Medulla oblongata (tissue), 1 donor: Measurements from ENCODE around the gene SREK1.
A peak's percentile ranks its signal among the peaks of the same experiment; 100 is the strongest.
"Not testable (repeated sequence)": the region's sequence is repeated elsewhere in the genome, so short reads cannot be mapped to it uniquely, and the experiment has no call there.

Source experiments
- DNase-seq: peaks from one replicate; pipeline ENCODE4 v3.0.0-alpha.2; 2015; ENCODE audit errors: extremely low spot score

The SREK1 gene

DNA sequence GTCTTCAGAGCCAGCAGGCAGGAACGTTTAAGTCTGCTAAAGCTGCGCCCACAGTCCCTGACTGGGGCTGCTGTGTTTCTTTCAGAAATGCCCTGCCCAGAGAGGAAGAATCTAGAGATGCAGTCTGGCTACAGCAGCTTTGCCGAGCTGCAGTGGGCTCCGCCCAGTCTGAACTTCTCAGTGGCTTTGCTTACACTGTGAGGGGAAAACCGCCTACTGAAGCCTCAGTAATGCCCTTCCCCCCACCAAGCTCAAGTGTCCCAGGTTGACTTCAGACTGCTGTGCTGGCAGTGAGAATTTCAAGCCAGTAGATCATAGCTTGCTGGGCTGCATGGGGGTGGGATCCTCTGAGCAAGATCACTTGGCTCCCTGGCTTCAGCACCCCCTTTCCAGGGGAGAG lies 78.4 kb downstream of the SREK1 start:
- DNase-seq = no peak

DNA sequence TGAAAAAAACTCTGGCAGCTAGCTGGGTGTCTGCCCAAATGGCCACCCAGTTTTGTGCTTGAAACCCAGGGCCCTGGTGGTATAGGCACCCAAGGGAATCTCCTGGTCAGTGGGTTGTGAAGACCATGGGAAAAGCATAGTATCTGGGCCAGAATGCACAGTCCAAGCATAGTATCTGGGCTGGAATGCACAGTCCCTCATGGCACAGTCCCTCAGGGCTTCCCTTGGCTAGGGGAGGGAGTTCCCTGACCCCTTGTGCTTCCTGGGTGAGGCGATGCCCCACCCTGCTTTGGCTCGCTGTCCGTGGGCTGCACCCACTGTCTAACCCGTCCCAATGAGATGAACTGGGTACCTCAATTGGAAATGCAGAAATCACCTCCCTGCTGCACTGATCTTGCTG lies 78.8 kb downstream of the SREK1 start:
- DNase-seq = not testable (repeated sequence)

DNA sequence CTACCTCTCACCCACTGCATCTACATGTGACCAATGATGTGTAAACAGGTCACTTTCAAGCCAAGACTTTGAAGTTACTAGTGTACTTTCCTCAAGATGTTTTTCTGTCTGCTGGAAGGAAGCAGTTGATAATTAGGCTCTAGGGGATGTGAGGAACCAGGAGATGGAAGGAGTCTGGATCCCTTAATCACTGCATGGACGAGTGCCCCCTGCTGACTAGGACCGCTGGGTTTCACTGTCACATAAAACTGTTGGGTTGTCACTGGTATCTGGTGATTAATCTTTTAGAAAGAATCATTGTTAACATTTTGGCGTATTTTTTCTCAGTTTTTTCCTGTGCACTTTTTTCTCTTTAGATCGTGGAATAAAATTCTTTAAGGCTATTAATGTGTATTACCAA lies 79.5 kb downstream of the SREK1 start:
- peak; percentile 31 for DNase-seq

DNA sequence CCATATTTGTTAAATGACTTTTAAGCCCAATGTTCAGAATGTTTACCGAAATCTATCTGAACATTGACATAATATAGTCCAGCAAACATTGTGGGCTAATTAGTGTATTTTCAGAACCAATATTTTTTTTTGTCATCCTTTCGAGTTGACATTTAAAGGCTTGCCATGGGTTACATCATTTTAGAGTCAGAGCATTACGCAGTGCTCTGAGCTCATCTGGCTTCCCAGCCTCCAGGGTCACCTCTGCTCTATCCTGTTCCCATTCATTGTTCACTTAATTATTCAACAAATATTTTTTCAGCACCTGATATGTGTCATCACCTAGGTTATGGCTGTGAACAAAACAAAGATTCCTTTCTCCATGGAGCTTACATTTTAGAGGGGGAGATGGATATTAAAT lies 80.2 kb downstream of the SREK1 start:
- DNase-seq = no peak

DNA sequence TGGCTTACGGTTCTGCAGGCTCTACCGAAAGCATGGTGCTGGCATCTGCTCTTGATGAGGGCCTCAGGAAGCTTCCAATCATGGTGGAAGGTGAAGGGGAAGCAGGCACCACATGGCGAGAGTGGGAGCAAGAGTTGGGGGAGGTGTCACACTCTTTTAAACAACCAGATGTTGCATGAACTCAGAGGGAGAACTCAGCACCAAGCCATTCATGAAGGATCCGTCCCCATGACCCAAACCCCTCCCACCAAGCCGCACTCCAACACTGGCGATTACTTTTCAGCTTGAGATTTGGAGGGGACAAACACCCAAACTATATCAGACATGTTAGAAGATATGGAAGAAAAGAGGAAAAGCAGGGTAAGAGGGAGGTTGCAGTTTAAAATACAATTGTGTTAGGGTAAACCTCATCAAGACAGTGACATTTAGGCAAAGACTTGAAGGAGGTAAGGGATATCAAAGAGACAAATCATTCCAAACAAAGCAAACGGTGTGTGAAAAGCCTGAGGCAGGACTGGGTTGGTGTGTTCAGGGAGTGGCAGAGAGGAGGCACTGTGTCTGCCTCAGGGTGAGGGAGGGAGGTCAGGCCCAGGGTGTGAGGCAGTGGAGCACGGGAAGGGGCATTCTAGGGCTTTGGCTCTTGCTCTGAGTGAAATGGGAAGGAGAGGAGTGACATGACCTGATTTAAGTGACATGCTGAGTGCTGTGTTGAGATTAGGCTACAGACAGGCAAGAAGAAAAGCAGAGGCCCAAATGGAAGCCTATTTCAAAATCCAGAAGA lies 80.9 kb downstream of the SREK1 start:
- no peak for DNase-seq

DNA sequence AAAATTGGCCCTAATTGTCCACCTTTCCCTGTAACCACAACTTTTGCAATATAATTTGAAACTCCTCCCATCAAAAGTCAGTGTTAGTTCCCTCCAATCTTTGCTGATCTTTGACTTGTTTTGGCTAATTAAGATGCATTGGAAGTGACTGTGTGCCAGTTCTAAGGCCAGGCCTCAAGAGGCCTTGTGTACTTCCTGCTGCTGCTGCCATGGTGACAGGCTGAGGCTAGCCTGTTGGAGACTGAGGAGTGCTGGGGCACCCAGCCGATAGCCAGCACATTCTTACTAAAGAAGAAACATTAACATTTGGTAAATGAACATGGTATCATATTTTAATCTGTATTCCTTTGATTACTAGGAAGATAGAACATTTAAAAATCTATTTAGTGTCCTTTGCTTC lies 86.5 kb downstream of the SREK1 start:
- DNase-seq = no peak

DNA sequence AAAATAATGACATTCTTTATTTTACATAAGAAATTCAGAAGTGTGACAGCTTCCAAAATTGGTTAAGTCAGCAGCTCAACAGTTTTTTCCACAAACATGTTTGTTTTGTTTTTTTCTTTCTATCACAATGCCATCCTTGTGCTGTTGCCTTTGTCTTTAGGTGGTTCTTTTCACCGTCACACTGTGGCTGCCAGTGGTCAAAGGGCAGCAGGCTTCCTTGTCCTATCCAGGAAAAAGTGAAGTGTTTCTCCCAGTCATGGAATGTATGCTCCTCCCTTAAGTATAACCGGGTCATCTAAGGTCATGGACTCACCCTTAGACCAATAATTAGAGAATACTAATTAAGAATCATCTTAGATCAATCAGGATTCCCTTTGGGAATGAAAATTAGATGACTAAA lies 87.4 kb downstream of the SREK1 start:
- no peak for DNase-seq

DNA sequence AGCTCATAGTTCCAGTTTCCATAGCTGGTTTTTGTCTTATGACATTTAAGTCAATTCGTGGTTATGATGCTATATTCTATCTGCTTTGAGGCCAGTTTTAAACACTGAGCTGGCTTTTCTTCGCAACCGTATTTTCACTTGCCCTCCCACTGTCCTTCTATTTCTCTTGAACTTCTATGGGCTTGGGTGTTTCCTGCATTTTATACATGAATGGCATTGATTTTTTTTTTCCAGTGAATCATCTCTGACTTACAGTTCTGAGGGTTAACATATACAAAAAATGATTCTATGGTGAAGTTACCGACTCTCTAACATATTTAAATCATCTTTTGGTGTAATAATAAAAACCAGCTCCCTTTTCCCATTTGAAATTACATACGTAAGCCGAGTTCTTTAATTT lies 88.2 kb downstream of the SREK1 start:
- no peak for DNase-seq

DNA sequence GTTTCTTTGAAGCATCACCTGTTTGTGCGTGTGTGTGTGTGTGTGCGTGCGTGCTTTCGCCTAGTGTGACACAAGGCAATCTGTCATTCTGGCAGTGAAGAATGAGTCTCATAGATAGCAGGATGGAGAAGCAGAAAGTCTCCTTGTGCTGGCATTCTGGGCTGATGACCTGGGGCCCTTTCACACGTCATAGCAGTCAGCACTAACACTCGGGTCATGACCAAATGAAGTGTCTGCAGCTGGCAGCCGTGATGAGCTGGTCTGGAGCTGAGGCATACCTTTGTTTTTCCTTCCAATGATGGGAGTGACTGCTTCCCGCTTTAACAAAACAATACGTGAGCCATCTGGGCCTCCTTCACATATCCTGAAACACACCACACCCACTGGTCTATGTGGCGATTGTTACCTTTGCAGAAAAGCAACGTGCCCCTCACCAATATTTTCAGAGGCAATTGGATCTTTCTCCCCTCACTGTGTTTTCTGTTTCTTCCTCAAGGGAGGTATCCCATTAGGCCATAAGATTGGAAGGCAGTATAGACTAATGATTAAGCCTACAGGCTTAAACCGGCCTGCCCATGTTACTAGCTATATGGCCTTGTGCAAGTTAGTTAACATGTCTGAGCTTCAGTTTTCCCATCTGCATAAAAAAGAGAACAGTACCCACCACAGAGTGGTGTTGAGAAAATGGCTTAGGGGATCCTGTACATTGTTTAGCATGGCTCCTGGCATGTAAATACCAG lies 88.8 kb downstream of the SREK1 start:
- DNase-seq = no peak
